Loucy (cell line): ENCODE data around the gene NFE2.

Source experiments
- H2AFZ ChIP-seq: fragments of 200-600 bp; sonication (generic); 2 replicates; pipeline ENCODE4 v1.6.0; 2016; ENCODE audit warnings: antibody characterized with exemption, mild to moderate bottlenecking, low read length, moderate library complexity
- H3F3A ChIP-seq: fragments of 200-600 bp; 2 replicates; pipeline ENCODE4 v1.6.0; 2016; ENCODE audit warnings: antibody characterized with exemption, low read depth, mild to moderate bottlenecking
- H3K27me3 ChIP-seq: fragments of 200-600 bp; sonication (generic); 2 replicates; pipeline ENCODE4 v1.6.1; 2014; ENCODE audit warnings: low read length, mild to moderate bottlenecking; ENCODE audit not compliant: insufficient read depth, poor library complexity, severe bottlenecking
- H3K36me3 ChIP-seq: fragments of 200-600 bp; sonication (generic); 2 replicates; pipeline ENCODE4 v1.6.1; 2016; ENCODE audit warnings: low read length; ENCODE audit not compliant: insufficient read depth
- H3K4me1 ChIP-seq: fragments of 200-600 bp; sonication (generic); 2 replicates; pipeline ENCODE4 v1.5.1; 2014; ENCODE audit warnings: low read length, mild to moderate bottlenecking; ENCODE audit not compliant: insufficient read depth, poor library complexity, severe bottlenecking
- H3K4me2 ChIP-seq: fragments of 200-600 bp; sonication (generic); 2 replicates; pipeline ENCODE4 v1.6.0; 2014; ENCODE audit warnings: antibody characterized with exemption, low read length, low read depth, mild to moderate bottlenecking; ENCODE audit not compliant: poor library complexity, severe bottlenecking
- H3K4me3 ChIP-seq: fragments of 200-600 bp; sonication (generic); 2 replicates; pipeline ENCODE4 v1.5.1; 2014; ENCODE audit warnings: low read length, mild to moderate bottlenecking, mixed read lengths; ENCODE audit not compliant: poor library complexity, severe bottlenecking
- H3K79me2 ChIP-seq: fragments of 200-600 bp; sonication (generic); 2 replicates; pipeline ENCODE4 v1.6.1; 2014; ENCODE audit warnings: low read length; ENCODE audit not compliant: insufficient read depth
- H3K9ac ChIP-seq: fragments of 200-600 bp; sonication (generic); 2 replicates; pipeline ENCODE4 v1.6.0; 2014; ENCODE audit warnings: mild to moderate bottlenecking, low read depth, low read length, moderate library complexity; ENCODE audit not compliant: poor library complexity, severe bottlenecking
- H3K9me2 ChIP-seq: fragments of 200-600 bp; sonication (generic); replicated peaks from 2 replicates; pipeline ENCODE4 v1.6.1; 2016; ENCODE audit warnings: low read depth, low read length, mixed read lengths
- H3K9me3 ChIP-seq: fragments of 200-600 bp; sonication (generic); 2 replicates; pipeline ENCODE4 v1.6.1; 2014; ENCODE audit warnings: mild to moderate bottlenecking, antibody characterized with exemption, low read length, low read depth; ENCODE audit not compliant: insufficient read depth
- H4K20me1 ChIP-seq: fragments of 200-600 bp; sonication (generic); 2 replicates; pipeline ENCODE4 v1.6.0; 2014; ENCODE audit warnings: antibody characterized with exemption, low read length, mild to moderate bottlenecking; ENCODE audit not compliant: insufficient read depth, poor library complexity, severe bottlenecking
- EZH2phosphoT487 ChIP-seq: fragments of 200-600 bp; IDR thresholded peaks from 2 replicates; pipeline ENCODE4 v1.6.1; 2018; ENCODE audit warnings: antibody characterized with exemption, mild to moderate bottlenecking, moderate library complexity, borderline replicate concordance
- TF ChIP-seq, protein P1 (sequence below): fragments of 200-600 bp; sonication (generic); conservative IDR thresholded peaks from 2 replicates; pipeline ENCODE4 v1.5.1; 2014; ENCODE audit warnings: mild to moderate bottlenecking, antibody characterized with exemption, low read length

The NFE2 gene

DNA sequence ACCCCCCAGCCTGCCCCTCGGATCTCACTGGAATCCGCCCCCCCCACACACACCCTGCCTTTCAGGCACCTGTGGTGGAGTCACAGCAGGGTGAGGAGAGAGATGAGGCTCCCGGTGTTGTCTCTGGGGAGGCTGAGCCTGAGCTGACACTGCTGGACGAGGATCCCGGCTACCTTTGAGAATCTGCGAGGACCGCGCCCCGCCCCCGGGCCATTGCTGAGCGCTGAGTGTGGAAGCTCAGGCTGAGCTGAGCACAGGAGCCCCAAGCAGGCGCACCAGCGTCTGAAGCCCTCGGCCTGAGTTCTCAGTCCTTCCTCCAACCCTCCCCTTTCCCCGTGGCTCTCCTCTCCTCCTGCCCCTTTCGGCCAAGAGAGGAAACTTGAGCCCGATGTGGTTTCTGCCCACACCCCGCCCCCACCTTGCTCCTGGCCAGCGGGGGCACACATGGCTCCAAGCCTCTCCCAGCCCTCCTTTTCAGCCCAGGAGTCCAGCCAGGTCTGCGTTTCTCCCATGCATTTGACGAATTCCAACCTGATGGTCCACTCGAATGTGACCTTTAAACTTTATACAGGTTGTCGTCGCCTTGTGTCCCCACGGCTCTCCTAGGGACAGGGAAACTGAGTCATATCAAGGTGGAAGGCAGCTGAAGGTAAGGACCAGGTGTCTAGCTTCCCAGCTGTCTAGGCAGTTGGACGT is at the start of gene NFE2:
TSS of gene NFE2 (minus strand) at position 284 of the 696 bp plus-strand sequence. CDS start 5,767 bp downstream, outside the sequence.
- Histone ChIP-seq H4K20me1 (no peaks in the 10 kb centered on the region), H3K27me3 (peaks cover 5% of the 10 kb centered on the region), H3K9me3 (no peaks in the 10 kb centered on the region), H3K4me3 (peak within 1 kb of the TSS; percentile 95), H3K4me2 (peak within 1 kb of the TSS; percentile 98), H3K36me3 (no peaks in the 10 kb centered on the region), H2AFZ (no peak within 1 kb of the TSS), H3K79me2 (peaks cover 64% of the 10 kb centered on the region), H3K9me2 (no peaks in the 10 kb centered on the region), H3K9ac (peak within 1 kb of the TSS; percentile 99), H3K4me1 (peaks cover 76% of the 10 kb centered on the region), H3F3A (peaks cover 11% of the 10 kb centered on the region; the same call in 1 of the 2 replicates)
- TF ChIP-seq EZH2phosphoT487, result no peak
- TF ChIP-seq, protein P1, sequence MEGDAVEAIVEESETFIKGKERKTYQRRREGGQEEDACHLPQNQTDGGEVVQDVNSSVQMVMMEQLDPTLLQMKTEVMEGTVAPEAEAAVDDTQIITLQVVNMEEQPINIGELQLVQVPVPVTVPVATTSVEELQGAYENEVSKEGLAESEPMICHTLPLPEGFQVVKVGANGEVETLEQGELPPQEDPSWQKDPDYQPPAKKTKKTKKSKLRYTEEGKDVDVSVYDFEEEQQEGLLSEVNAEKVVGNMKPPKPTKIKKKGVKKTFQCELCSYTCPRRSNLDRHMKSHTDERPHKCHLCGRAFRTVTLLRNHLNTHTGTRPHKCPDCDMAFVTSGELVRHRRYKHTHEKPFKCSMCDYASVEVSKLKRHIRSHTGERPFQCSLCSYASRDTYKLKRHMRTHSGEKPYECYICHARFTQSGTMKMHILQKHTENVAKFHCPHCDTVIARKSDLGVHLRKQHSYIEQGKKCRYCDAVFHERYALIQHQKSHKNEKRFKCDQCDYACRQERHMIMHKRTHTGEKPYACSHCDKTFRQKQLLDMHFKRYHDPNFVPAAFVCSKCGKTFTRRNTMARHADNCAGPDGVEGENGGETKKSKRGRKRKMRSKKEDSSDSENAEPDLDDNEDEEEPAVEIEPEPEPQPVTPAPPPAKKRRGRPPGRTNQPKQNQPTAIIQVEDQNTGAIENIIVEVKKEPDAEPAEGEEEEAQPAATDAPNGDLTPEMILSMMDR, result no peak; the same call in 1 of the 2 replicates

DNA sequence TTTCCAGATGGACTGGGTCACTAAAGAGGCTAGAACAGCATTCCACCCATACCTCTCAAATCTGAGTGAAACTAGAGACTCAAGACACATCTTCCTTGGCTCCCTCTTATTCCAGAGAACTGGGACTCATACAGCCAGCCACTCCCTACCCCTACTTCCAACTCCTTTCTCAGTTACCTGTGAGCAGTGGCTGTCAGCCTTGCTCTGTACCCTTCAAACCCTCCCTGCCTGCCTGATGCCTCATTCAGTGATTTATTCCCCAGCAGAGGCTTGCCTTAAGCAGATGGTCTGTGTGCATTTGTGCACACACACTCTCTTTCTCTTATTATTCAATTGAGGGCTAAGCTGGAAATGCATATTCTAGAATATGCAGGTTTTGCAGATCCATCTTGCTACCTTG is 48.9 kb upstream of the NFE2 start:
- Histone ChIP-seq H3K79me2 (no peaks in the 10 kb centered on the region), H3K27me3 (no peaks in the 10 kb centered on the region), H2AFZ (no peak overlapping the region), H3K4me3 (no peak overlapping the region), H3K4me1 (no peaks in the 10 kb centered on the region), H3K9ac (no peak overlapping the region), H3K9me2 (no peaks in the 10 kb centered on the region), H3F3A (no peaks in the 10 kb centered on the region), H3K36me3 (peaks cover 46% of the 10 kb centered on the region; the same call in 1 of the 2 replicates), H3K4me2 (no peak overlapping the region), H4K20me1 (no peaks in the 10 kb centered on the region), H3K9me3 (no peaks in the 10 kb centered on the region)
- TF ChIP-seq, protein P1, result no peak
- TF ChIP-seq EZH2phosphoT487, result no peak

DNA sequence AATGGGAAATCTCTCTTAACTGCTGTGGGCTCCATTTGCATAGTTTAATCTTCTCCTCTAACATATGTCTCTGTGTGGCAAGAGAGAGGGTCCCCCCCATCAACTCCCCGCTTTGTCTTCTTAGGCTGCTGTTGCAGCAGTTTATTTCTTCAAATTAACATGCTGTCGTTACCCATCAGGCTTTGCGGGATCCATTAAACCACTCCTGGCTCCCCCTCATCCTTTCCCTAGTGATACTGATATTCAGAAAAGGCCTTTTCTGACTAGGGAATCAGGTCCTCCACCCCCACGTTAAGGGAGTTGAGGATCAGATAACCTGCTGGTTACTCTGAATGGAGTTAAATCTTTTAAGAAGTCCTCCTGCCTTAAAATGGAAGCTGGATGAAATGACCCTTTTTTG is 48.2 kb upstream of the NFE2 start:
- Histone ChIP-seq H3K9me2 (no peaks in the 10 kb centered on the region), H4K20me1 (no peaks in the 10 kb centered on the region), H3K9ac (no peak overlapping the region), H3K4me2 (no peak overlapping the region), H3K4me1 (no peaks in the 10 kb centered on the region), H3K4me3 (no peak overlapping the region), H3K27me3 (no peaks in the 10 kb centered on the region), H3K36me3 (peaks cover 46% of the 10 kb centered on the region; the same call in 1 of the 2 replicates), H3K9me3 (no peaks in the 10 kb centered on the region), H2AFZ (no peak overlapping the region), H3F3A (no peaks in the 10 kb centered on the region), H3K79me2 (no peaks in the 10 kb centered on the region)
- TF ChIP-seq EZH2phosphoT487, result no peak
- TF ChIP-seq, protein P1, result no peak
